Loucy (cell line): ENCODE results near the gene PUS7.

Source experiments
- CTCF ChIP-seq: fragments of 200-600 bp; sonication (generic); conservative IDR thresholded peaks from 2 replicates; pipeline ENCODE4 v1.5.1; 2014; ENCODE audit warnings: mild to moderate bottlenecking, antibody characterized with exemption, low read length
- EZH2phosphoT487 ChIP-seq: fragments of 200-600 bp; IDR thresholded peaks from 2 replicates; pipeline ENCODE4 v1.6.1; 2018; ENCODE audit warnings: antibody characterized with exemption, mild to moderate bottlenecking, moderate library complexity, borderline replicate concordance

- no peak for TF ChIP-seq CTCF
- no peak for TF ChIP-seq EZH2phosphoT487
Observed at GRCh38 chr7:105521717-105522463, at the start of gene PUS7.
